CD14-positive monocyte (primary cell): ENCODE data around the gene CNTN6. TPM values are rescaled to one million over a fixed set of nuclear protein-coding genes. Genes with fewer than 3 reads are reported as not detected.

Experiments used
- DNase-seq, 3 donors: peaks; one replicate each; pipeline ENCODE4 v3.0.0-alpha.2; 2011 to 2022
- H2AFZ ChIP-seq: 2 replicates; pipeline ENCODE4 v1.6.0; 2012; ENCODE audit warnings: mild to moderate bottlenecking, low read depth, low read length, inconsistent platforms; ENCODE audit not compliant: insufficient read depth, poor library complexity, severe bottlenecking
- H3K27ac ChIP-seq, 2 donors: 1 replicate in 1 of 2; 2 replicates in 1 of 2; pipeline ENCODE4 v1.5.1; 2012 to 2013; ENCODE audit warnings: low read length in 2 of 2, control low read depth in 1 of 2, inconsistent platforms in 1 of 2, low read depth in 1 of 2, mild to moderate bottlenecking in 1 of 2
- H3K27me3 ChIP-seq, 2 donors: one replicate each; pipeline versions ENCODE4 v1.6.0 to v1.6.1; 2011 to 2013; ENCODE audit warnings: low read length in 2 of 2; ENCODE audit not compliant: control insufficient read depth in 2 of 2, insufficient read depth in 2 of 2
- H3K36me3 ChIP-seq, 2 donors: replicated peaks in 1 of 2; 1 replicate in 1 of 2; 2 replicates in 1 of 2; pipeline versions ENCODE4 v1.5.1 to v1.6.1; 2012 to 2013; ENCODE audit warnings: low read length in 2 of 2, control low read depth in 1 of 2, inconsistent platforms in 1 of 2, mild to moderate bottlenecking in 1 of 2; ENCODE audit not compliant: insufficient read depth in 2 of 2, control insufficient read depth in 1 of 2
- H3K4me1 ChIP-seq, 2 donors: 1 replicate in 1 of 2; 2 replicates in 1 of 2; pipeline versions ENCODE4 v1.5.1 to v1.6.1; 2012 to 2013; ENCODE audit warnings: low read length in 2 of 2, control low read depth in 1 of 2, inconsistent platforms in 1 of 2, mild to moderate bottlenecking in 1 of 2, moderate library complexity in 1 of 2; ENCODE audit not compliant: insufficient read depth in 2 of 2, control insufficient read depth in 1 of 2
- H3K4me2 ChIP-seq: replicated peaks from 2 replicates; pipeline ENCODE3; 2012; ENCODE audit warnings: low read length, moderate library complexity, mild to moderate bottlenecking; ENCODE audit not compliant: poor library complexity, severe bottlenecking; ENCODE audit errors: extremely low read depth
- H3K4me3 ChIP-seq, 3 experiments: fragments of 200-600 bp in 1 of 3; sonication (generic) in 1 of 3; replicated peaks in 1 of 3; 1 replicate in 2 of 3; 2 replicates in 1 of 3; pipeline ENCODE4 v1.5.1; 2011 to 2013; ENCODE audit warnings: low read length in 3 of 3, mild to moderate bottlenecking in 3 of 3, control low read depth in 2 of 3, low read depth in 2 of 3, inconsistent platforms in 1 of 3, moderate library complexity in 1 of 3
- H3K79me2 ChIP-seq: 2 replicates; pipeline ENCODE4 v1.6.0; 2012; ENCODE audit warnings: mild to moderate bottlenecking, control low read depth, inconsistent platforms, low read length, moderate library complexity; ENCODE audit not compliant: insufficient read depth
- H3K9ac ChIP-seq: 2 replicates; pipeline ENCODE4 v1.6.0; 2017; ENCODE audit warnings: low read length, mild to moderate bottlenecking; ENCODE audit not compliant: insufficient read depth, poor library complexity, severe bottlenecking
- H3K9me3 ChIP-seq, 2 donors: replicated peaks in 1 of 2; 1 replicate in 1 of 2; 2 replicates in 1 of 2; pipeline versions ENCODE4 v1.5.1 to v1.6.1; 2012 to 2013; ENCODE audit warnings: low read length in 2 of 2, control low read depth in 1 of 2; ENCODE audit not compliant: control insufficient read depth in 1 of 2, insufficient read depth in 1 of 2
- H4K20me1 ChIP-seq: 2 replicates; pipeline ENCODE4 v1.6.0; 2012; ENCODE audit warnings: mild to moderate bottlenecking, low read length, control low read depth, moderate library complexity; ENCODE audit not compliant: insufficient read depth
- H3K27ac Mint-ChIP-seq, 7 donors: one replicate each; pipeline ENCODE4 v1.8.0; 2020; ENCODE audit warnings: mild to moderate bottlenecking in 7 of 7, mixed read lengths in 7 of 7, moderate library complexity in 6 of 7, inconsistent platforms in 2 of 7
- H3K27me3 Mint-ChIP-seq, 3 donors: one replicate each; pipeline ENCODE4 v1.8.0; 2021 to 2022; ENCODE audit warnings: low read depth in 3 of 3, mild to moderate bottlenecking in 3 of 3, mixed read lengths in 3 of 3, moderate library complexity in 3 of 3, inconsistent platforms in 1 of 3
- H3K36me3 Mint-ChIP-seq, 2 donors: one replicate each; pipeline ENCODE4 v1.8.0; 2020; ENCODE audit warnings: mixed read lengths in 2 of 2, inconsistent platforms in 1 of 2, mild to moderate bottlenecking in 1 of 2
- H3K4me1 Mint-ChIP-seq: one replicate; pipeline ENCODE4 v1.8.0; 2020; ENCODE audit warnings: mild to moderate bottlenecking, mixed read lengths
- H3K4me3 Mint-ChIP-seq, 2 donors: one replicate each; pipeline ENCODE4 v1.8.0; 2020; ENCODE audit warnings: mild to moderate bottlenecking in 2 of 2, mixed read lengths in 2 of 2, moderate library complexity in 1 of 2
- H3K9me3 Mint-ChIP-seq, 7 donors: one replicate each; pipeline ENCODE4 v1.8.0; 2020 to 2022; ENCODE audit warnings: mixed read lengths in 7 of 7, mild to moderate bottlenecking in 6 of 7, moderate library complexity in 6 of 7, inconsistent platforms in 2 of 7
- CTCF ChIP-seq: fragments of 200-600 bp; IDR thresholded peaks from one replicate; pipeline ENCODE4 v1.8.0; 2022; ENCODE audit warnings: antibody characterized with exemption, mild to moderate bottlenecking
- WGBS: methylation state at CpG from one replicate; pipeline ENCODE4 v1.1.5; 2013; ENCODE audit warnings: missing lambda C conversion rate; ENCODE audit not compliant: insufficient coverage; 5-methylcytosine and 5-hydroxymethylcytosine counted together
- intact Hi-C, 2 donors: fragments of 100-400 bp; cut with micrococcal nuclease; formaldehyde crosslinking; loops; one replicate each; pipeline versions ENCODE4 v1.15.0 to v1.15.1; 2023
- polyA plus RNA-seq, 3 donors: library from polyadenylated mRNA; depleted of rRNA in 1 of 3; unstranded in 2 of 3; stranded (reverse) in 1 of 3; fragments of 300-500 nt in 2 of 3; fragments of >200 nt in 1 of 3; fragmentation: Illumina TruSeq in 2 of 3; gene quantifications; 1 replicate in 2 of 3; 2 replicates in 1 of 3; pipeline ENCODE4 v1.2.3, GENCODE V29; 2012 to 2021

CNTN6 gene
- polyA plus RNA-seq, 3 donors = not detected

DNA sequence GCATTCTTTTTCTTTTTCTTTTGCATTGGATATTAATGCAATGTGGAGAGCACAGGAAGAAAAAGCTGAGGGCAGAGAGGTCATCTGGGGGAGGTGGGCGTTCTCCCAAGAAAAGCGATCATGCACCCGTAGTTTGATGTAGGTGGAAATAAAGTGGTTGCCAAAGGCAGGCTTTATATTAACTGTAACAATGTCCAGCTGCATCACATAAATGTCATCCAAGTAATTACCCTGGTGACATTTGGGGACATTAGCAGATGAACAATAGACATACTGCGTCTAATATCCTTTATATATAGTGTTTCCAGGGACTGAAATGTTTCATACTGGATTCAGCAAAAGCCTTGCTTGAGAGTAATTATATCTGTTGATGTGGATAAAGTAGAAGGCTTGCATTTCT is 135.5 kb downstream of the CNTN6 start:
- peaks cover 5% of the 10 kb centered on the region in 2 donors for H3K9me3 ChIP-seq
- Mint-ChIP-seq H3K36me3 (no peaks in the 10 kb centered on the region), H3K4me1 (no peaks in the 10 kb centered on the region), H3K27ac (no peak overlapping the region), H3K27me3 (no peaks in the 10 kb centered on the region), H3K4me3 (no peak overlapping the region), H3K9me3 (peaks cover 0 to 7% (median 3%) of the 10 kb centered on the region in 7 donors)
- no peak for DNase-seq
- H3K4me1 ChIP-seq = no peaks in the 10 kb centered on the region
- no peak overlapping the region for H2AFZ ChIP-seq
- H3K9ac ChIP-seq = no peak overlapping the region
- H3K27ac ChIP-seq = no peak overlapping the region
- H3K4me3 ChIP-seq = no peak overlapping the region
- H3K4me2 ChIP-seq = no peak overlapping the region
- H3K79me2 ChIP-seq = no peaks in the 10 kb centered on the region
- no CpG with 5 or more reads among the region's 4 CpGs for WGBS
- no peaks in the 10 kb centered on the region for H4K20me1 ChIP-seq
- no peaks in the 10 kb centered on the region for H3K27me3 ChIP-seq
- no peak for TF ChIP-seq CTCF
- intact Hi-C loops = no loop called here
- H3K36me3 ChIP-seq = no peaks in the 10 kb centered on the region

DNA sequence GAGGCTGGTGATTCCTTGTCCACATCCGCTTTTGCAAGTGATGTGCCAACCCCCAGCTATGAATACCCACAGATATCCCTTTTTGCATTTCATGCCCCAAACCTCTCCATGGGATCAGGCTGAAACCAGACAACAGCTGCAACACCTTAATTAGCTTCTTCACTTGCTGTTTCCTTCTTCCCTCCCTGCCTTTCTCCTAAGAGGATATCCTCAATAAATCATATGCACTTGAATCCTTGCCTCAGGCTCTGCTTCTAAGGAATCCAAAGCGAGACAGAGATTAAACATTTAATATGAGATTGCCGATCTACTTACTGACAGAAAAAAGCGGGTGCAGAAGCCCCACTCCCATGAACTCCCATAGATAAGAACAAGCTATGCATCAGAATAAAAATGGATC is 138.1 kb downstream of the CNTN6 start:
- no peaks in the 10 kb centered on the region for H3K4me1 Mint-ChIP-seq
- intact Hi-C loops = no loop called here
- no peaks in the 10 kb centered on the region for H3K27me3 Mint-ChIP-seq
- Histone ChIP-seq H3K36me3 (no peaks in the 10 kb centered on the region), H3K79me2 (no peaks in the 10 kb centered on the region), H4K20me1 (no peaks in the 10 kb centered on the region), H2AFZ (no peak overlapping the region), H3K27ac (no peak overlapping the region), H3K9ac (no peak overlapping the region), H3K9me3 (peaks cover 6 to 11% of the 10 kb centered on the region in 2 donors), H3K4me3 (no peak overlapping the region), H3K4me2 (no peak overlapping the region), H3K4me1 (no peaks in the 10 kb centered on the region), H3K27me3 (no peaks in the 10 kb centered on the region)
- peaks cover 0 to 8% (median 4%) of the 10 kb centered on the region in 7 donors for H3K9me3 Mint-ChIP-seq
- H3K27ac Mint-ChIP-seq = no peak overlapping the region
- no peaks in the 10 kb centered on the region for H3K36me3 Mint-ChIP-seq
- WGBS = 98% methylated on average over 4 of the region's 4 CpGs
- no peak overlapping the region for H3K4me3 Mint-ChIP-seq
- no peak for DNase-seq
- no peak for TF ChIP-seq CTCF
